NCI-H82 (cell line): ENCODE data around the gene RFX7.
A peak's percentile ranks its signal among the peaks of the same experiment; 100 is the strongest.
"Not testable (repeated sequence)": the region's sequence is repeated elsewhere in the genome, so short reads cannot be mapped to it uniquely, and the experiment has no call there.

Experiments used
- DNase-seq: peaks from one replicate; lab custom pipeline; 2025; lab: John Stamatoyannopoulos, UW

The RFX7 gene

GRCh38 chr15:56243163-56244037 is at the start of gene RFX7:
Gene RFX7, minus strand, starts transcription at chr15:56243879. Its CDS starts 594 bp downstream, at chr15:56243285.
- peak; percentile 88 for DNase-seq

- DNase-seq: no peak
Observed at GRCh38 chr15:56292546-56293316, 49.1 kb upstream of the RFX7 start.

- DNase-seq: no peak
Observed at GRCh38 chr15:56291741-56292140, 48.1 kb upstream of the RFX7 start.

GRCh38 chr15:56286213-56286612 is 42.5 kb upstream of the RFX7 start:
- peak; percentile 26 for DNase-seq

- DNase-seq: no peak
Observed at GRCh38 chr15:56281145-56281544, 37.5 kb upstream of the RFX7 start.

- DNase-seq: no peak
Observed at GRCh38 chr15:56273724-56274123, 30.0 kb upstream of the RFX7 start.

- DNase-seq: no peak
Observed at GRCh38 chr15:56272454-56272853, 28.8 kb upstream of the RFX7 start.

GRCh38 chr15:56266465-56266864 is 22.8 kb upstream of the RFX7 start:
- DNase-seq: not testable (repeated sequence)

GRCh38 chr15:56261854-56262509 is 18.3 kb upstream of the RFX7 start:
- DNase-seq: no peak

GRCh38 chr15:56257306-56257705 is 13.6 kb upstream of the RFX7 start:
- DNase-seq: not testable (repeated sequence)

- peak; percentile 38 for DNase-seq
Observed at GRCh38 chr15:56254265-56254664, 10.6 kb upstream of the RFX7 start.

- DNase-seq: no peak
Observed at GRCh38 chr15:56252386-56252785, 8.7 kb upstream of the RFX7 start.

GRCh38 chr15:56251315-56252095 is 7.8 kb upstream of the RFX7 start:
- peak; percentile 77 for DNase-seq

- DNase-seq: no peak
Observed at GRCh38 chr15:56250626-56251025, 6.9 kb upstream of the RFX7 start.

GRCh38 chr15:56249092-56249491 is 5.4 kb upstream of the RFX7 start:
- peak; percentile 64 for DNase-seq

GRCh38 chr15:56248311-56248992 is 4.8 kb upstream of the RFX7 start:
- DNase-seq: peak; percentile 57

- no peak for DNase-seq
Observed at GRCh38 chr15:56247266-56247665, 3.6 kb upstream of the RFX7 start.

- peak; percentile 96 for DNase-seq
Observed at GRCh38 chr15:56245871-56246814, 2.5 kb upstream of the RFX7 start.

- DNase-seq: peak; percentile 76
Observed at GRCh38 chr15:56244811-56245576, 1.3 kb upstream of the RFX7 start.
